CD1c-positive myeloid dendritic cell (primary cell): Measurements from ENCODE around the gene SAMD1.

ENCODE experiments used
- DNase-seq: peaks from one replicate; pipeline ENCODE4 v3.0.0-alpha.2; 2016; ENCODE audit errors: extremely low spot score

The SAMD1 gene

DNA sequence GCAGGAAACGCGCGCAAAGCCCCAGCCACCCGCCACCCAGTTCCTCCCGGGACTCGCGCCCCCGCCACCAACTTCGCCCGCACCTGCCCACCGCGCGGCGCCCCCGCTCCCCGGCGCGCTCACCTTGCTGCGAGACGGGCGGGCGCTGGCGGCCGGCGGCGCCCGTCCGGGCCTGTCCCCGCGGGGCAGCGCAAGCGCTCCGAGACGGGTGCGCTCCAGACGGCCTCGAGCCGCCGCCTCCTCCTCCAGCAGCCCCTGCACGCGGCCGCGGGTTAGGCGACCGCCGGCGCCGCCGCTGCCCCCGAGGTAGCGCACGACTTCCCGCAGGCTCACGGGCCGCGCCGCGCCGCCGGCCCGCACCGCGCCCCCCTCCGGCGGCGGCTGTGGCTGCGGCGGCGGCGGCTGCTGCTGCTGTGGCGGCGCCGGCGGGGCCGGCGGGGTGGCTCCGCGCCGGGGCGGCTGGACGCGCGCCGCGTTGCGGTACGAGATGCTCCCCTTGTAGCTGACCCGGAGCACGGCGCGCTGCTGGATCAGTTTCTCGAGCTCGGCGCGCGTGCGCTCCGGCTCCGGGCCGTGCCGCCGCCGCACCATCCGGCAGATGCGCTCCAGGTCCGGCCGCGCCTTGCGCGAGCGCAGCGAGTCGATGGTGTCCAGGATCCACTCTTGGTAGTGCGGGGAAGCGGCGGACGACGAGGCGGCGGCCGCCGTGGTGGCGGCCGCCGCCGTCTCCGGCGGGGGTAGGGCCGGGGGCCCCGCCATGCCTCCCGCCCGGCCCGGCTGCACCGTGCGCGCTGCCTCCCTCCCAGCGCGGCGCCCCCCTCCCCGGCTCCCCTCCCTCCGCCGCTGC lies 666 bp downstream of the SAMD1 start:
- DNase-seq = peak; percentile 67

DNA sequence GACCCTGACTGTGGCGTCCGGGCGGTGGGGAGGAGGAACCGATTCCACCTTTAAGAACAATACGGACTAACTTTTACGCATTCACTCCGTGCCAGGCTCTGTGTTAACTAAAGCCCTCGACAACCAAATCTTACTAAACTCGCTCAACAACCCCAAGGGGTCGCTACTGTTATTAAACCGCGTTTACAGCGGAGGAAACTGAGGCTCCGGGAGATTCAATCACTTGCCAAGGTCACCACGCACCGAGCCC lies 1.2 kb downstream of the SAMD1 start:
- DNase-seq = no peak

DNA sequence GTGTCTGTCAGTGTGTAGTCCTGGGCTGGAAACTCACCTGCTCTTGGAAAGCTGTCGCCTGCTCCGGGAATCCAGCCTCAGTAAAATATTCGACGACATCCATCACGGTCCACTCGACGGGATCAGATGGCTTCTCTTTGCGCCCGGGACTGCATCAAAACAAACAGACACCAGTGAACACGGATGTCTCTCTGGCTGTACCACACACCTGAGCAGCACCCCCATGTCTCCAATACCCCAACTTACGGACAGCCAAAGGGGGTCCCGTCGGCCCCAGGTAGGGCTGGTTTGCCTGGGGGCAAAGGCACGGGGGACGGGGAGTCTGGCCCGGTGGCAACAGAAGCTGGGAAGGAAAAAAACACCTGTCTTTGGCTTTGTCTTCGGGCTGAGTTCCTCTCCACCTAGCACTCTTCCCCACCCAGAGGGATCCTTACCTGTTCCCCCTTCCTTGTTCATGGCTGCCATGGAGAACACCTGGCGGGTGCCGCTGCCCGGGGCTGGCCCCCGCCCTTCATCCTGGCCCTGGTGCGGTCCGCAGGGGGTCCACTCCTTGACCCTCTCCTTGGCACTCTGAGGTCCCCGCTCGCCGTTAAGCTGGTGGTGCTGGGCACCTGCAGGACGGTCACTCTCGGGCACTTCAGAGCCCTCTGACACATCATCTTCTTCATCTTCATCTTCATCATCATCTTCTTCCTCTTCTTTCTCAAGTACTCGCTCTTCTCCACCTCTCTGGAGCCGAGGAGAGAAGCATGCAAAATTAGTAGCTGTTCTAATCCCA lies 1.7 kb downstream of the SAMD1 start:
- DNase-seq = no peak

DNA sequence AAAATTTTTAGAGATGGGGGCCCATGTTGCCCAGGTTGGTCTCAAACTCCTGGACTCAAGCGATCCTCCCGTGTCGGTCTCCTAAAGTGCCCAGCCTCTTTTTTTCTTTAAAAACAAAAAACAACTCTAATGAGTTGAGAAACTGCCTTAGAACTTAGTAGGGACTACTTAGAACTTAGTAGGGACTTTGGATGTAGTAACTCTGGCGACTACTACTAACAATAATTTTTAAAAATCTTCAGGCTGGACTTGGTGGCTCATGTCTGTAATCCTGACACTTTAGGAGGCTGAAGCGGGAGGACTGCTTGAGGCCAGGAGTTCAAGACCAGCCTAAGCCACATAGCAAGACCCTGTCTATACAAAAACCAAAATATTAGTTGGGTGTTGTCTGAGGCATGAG lies 4.5 kb downstream of the SAMD1 start:
- DNase-seq = no peak

DNA sequence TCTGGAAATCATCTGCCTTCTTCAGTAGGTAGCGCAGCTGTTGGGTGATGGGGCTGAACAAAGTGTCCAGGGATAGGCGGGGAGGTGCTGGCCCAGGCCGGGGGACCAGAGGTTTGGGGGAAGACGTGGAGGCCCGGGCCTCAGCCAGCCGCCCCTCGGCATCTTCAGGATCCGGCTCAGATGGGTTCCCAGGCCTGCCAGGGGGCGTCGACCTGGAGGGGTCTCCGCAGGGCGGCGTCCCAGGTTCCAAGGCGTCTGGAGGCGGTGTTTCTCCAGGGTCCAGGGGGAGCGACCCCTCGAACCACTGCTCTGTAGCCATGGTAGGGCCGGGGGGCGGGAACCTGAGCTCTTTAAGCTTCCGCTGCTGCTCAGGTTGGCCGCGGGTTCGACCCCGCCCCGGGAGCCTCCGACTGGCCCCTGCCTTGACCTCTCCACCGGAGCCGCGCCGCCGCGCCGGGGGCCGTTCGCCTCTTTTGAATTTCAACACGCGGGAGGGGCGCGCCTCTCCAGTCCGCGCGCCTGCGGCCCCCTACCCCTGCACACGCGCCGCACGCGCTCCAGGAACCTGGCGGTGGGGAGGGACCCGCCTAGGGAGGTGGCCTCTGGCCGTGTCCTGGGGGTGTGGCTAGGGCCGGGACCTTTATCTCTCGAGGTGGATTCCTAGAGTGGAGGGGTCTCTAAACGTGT lies 5.1 kb downstream of the SAMD1 start, which contains the start of gene C19orf67:
Gene C19orf67 (minus strand): TSS at position 475 of the 687 bp plus-strand sequence. CDS start 156 bp downstream, at position 319.
- no peak for DNase-seq

DNA sequence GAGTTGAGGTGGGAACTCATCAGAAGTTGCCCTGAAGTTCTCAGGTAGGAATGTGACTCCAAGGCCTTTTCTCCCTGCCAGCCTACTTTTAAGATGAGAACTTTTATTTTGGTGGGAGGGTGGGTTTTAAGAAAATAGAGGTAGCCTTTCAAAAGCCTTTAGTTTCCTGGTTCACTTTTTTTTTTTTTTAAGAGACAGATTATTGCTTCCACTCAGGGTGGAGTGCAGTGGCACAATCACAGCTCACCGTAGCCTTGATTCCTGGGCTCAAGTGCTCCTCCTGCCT lies 7.9 kb downstream of the SAMD1 start:
- no peak for DNase-seq

DNA sequence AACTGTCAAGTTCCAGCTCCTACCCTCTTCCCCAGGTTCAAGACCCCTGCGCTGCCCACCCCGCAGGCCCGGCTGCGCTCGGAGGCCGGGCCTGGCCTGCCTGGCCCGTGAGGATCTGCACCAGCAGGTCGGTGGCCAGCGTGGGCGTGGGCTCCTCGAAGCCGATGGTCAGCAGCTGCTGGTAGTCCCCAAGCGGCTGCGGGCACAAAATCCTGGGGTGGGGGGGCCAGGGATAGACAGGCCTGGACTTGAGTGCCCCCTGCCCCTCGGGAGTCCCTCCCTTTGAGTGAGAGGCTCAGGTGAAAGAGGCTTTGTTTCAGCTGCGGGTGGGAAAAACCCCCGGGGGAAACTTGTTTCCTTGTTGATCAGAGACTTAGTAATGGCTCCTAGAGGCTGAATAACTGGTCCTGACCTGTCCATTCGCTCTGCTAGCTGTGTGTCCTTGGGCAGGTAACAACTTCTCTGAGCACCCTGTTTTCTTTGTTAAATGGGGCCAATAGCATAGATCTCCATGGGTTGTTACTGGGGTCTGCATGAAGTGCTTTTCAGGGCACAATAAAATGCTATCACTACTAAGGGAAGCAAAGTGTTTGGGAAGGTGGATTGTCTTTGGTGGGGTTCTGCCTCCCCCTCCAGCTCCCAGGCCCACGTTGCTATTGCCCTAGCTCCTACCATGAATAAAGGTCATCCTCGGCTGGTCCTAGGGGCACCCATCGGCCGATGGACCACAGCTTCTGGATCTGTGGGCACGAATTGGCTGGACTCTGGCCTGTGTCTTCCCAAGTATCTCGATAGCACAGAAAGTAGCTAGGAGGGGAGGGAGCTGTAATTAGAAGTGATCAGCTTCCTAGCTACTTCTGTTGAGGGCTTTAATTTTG lies 8.5 kb downstream of the SAMD1 start:
- peak; percentile 58 for DNase-seq

DNA sequence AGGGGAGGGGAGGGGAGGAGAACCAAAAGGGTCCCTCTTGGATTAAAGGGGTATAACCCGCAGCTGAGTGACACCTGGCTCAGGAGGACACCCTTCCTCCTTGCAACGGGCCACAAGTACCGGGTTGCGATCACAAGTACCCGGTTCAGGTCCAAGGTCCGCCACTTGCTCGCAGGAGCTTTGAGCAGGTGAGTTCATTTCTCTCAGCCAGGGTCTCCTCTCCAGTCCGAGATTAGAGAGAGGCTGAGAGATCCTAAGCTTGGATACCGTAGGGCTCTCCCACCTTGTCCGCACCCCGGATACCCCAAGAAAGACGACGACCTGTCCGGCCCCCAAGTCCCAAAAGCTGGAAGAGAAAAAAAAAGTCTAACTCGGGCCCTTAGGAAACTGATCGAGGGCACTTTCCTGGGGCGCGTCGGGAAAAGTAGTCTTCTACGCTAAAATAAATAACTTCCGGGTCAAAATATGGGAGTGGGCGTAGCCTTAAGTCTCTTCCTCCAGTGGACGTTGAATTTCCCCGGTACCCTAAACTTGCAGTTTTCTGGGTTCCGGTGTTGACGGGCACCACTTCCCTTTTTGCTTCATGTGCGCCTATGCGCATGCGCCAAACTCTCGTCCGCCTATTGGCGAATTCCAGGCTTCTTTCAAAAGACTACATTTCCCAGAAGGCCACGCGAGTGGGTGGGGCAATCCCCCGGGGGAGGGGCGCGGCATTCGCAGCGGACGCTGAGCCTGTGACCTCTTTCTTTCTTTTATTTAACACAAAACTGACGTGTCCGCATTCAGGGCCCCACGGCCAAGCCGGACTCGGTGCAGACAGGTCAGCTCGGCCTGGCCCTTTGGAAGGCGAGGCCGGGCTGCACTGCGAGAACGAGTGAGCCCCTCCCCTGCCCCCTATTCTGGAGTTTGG lies 9.4 kb downstream of the SAMD1 start:
- peak; percentile 100 for DNase-seq

DNA sequence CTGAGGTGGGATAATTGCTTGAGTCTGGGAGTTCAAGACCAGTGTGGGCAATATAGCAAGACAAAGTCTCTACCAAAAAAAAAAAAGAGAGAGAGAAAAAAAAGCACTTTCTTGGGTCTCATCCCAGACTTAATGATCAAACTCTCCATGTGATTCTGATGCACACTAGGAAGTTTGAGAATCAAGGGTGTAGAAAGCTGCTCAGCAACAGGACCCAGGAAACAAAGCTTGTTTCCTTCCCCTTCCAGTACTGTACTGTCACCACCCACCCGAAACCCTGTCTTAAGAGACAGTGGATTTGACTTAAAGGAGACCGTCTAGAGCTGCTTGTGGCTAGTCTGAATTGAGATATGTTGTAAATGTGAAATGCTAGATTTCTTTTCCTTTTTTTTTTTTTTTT lies 12.1 kb downstream of the SAMD1 start:
- peak; percentile 76 for DNase-seq

DNA sequence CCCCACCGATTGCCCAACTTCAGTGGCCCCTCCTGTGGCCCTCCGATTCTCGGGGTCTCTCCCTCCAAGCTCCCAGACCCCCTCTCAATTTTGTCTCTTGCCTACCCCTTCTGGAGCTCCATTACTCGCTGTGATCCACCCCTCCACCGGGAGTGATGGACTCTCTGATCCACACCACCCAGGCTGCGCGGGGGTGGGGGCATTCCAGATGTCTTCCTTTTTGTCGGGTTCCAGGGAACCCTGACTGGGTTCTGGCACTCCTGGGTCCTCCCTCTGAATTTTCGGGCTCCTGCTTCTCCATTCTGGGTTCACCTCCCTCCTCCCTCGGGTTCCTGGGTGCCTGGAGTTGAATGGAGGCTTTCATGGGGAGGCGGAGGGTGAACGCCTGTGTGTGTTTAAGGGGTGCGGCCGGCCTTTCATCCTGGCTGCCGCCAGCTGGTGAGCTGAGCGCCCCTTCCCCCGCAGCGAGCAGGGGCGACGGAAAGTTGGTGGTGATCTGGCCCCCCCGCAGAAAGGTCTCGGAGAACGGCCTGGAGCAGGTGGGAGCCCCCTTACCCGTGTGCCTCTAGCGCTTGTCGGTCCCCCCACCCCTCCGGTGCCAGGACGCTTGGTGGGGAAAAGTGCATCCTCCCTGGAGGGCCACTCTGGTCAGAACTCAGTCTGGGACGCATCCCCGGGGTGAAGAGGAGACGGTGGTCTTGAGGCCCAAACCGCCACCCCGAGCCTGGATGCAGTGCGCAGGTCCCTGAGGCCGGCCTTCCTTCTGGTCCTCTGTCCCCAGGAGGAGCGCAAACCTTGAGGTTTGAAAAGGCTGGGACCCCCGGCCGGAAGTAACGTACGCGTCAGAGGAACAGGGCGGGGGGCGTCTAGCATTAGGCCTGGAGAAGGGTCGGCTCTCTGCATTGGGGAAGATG lies 16.4 kb downstream of the SAMD1 start:
- peak; percentile 63 for DNase-seq

DNA sequence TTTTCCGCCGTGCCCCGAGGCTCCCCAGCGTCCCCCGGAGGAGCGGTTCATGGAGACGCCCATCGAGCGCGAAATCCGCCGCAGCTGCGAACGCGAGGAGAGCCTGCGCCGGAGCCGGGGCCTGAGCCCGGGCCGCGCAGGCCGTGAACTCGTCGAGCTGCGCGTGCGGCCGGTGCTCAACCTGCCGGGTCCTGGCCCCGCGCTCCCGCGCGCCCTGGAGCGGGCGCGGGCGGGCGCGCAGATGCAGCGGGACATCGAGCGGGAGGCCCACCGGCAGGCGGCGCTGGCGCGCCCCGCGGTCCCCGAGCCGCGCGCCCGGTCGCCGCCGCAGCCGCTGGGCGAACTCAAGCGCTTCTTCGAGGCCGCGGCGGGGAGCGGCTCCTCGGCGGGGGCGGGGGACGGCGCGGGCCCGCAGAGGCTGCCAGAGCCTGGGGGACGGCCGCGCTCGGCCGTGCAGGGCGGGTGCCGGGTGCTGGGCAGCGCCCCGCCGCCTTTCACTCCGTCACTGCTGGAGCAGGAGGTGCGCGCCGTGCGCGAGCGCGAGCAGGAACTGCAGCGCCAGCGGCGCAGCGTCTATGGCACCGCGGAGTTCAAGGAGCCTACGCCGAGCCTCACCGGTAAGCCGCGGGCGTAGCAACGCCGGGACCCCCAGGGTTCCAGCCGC lies 17.2 kb downstream of the SAMD1 start:
- peak; percentile 88 for DNase-seq

DNA sequence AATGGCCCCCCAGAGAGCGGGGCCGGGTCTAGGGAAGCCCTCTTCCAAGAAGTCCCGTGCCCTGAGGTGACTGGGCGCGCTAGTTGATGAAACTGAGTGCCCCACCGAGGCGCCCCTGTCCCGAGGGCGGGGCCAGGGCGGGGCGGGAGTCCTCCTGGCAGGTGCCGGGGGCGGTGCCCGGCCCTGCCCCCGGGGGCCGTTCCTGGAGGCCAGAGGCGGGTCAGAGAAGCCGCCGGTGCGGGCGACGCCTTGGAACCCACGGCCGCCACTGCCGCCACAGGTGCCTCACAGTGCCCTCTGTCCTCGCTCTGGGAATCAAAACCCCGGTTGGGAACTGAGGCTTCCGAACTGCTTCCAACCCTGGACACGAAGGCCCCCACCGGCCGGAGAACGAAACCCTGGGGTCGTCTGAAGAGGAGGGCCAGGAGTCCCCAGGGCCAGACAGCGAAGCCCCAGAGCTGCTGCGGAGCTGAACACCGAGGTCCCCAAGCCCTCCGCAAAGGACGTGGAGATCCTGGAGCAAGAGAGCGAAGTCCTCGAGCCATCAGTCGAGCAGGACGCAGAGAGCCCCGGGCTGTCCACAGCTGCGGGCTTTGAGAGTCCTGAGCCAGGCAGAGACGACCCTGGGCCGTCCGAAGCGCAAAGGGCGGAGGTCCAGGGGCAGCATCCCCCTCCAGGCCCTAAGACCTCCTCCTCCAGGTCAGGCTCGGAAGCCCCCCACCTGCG lies 17.9 kb downstream of the SAMD1 start, which contains the start of gene MISP3:
Gene MISP3 (plus strand): TSS at position 252 of the 726 bp plus-strand sequence. CDS start 524 bp downstream, outside the sequence.
- peak; percentile 33 for DNase-seq

DNA sequence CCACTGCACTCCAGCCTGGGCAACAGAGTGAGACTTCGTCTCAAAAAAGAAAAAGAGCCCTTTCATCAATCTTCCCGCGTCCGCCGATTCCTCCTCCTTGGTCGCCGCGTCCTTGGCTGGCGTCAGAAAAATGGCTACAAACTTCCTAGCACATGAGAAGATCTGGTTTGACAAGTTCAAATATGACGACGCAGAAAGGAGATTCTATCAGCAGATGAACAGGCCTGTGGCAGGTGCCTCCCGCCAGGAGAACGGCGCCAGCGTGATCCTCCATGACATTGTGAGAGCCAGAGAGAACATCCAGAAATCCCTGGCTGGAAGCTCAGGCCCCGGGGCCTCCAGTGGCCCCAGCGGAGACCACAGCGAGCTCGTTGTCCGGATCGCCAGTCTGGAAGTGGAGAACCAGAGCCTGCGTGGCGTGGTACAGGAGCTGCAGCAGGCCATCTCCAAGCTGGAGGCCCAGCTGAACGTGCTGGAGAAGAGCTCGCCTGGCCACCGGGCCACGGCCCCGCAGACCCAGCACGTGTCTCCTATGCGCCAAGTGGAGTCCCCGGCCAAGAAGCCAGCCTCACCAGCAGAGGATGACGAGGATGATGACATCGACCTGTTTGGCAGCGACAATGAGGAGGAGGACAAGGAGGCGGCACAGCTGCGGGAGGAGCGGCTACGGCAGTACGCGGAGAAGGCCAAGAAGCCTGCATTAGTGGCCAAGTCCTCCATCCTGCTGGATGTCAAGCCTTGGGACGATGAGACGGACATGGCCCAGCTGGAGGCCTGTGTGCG lies 20.1 kb downstream of the SAMD1 start:
- no peak for DNase-seq

DNA sequence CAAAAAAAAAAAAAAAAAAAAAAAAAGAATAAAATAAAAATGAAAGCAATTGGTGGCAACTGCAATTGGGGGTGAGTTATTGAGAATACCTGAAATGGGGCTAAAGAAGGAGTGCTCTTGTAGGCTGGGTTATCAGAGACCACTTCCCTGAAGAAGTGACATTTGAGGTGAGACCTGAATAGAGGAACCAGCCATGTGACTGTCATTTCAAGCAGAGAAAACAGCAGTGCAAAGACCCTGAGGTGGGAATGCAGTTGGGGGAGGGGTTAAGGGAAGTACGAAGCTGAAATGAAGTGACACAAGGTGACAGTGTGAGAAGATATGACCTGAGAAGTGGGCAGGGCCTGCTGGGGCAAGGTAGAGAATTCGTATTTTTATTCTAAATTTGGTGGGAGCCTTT lies 24.4 kb downstream of the SAMD1 start:
- no peak for DNase-seq

DNA sequence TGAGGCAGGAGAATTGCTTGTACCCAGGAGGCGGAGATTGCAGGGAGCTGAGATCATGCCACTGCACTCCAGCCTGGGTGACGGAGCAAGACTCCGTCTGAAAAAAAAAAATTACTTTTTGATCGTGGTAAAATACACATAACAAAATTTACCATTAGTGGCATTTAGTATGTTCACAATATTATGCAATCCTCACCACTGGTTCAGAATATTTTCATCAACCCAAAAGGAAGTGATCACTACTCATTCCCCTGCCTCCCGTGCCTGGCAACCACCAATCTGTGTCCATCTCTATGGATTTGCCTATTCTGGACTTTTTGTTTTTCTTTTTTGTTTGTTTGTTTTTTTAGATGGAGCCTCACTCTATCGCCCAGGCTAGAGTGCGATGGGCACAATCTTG lies 27.4 kb downstream of the SAMD1 start:
- peak; percentile 46 for DNase-seq

DNA sequence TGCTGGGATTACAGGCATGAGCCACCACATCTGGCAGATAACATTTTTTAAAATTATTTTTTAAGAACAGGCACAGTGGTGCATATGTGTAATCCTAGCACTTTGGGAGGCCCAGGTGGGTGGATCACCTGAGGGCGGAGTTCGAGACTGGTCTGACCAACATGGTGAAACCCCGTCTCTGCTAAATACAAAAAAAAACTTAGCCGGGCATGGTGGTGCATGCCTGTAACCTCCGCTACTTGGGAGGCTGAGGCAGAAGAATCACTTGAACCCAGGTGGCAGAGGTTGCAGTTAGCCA lies 28.0 kb downstream of the SAMD1 start:
- no peak for DNase-seq

DNA sequence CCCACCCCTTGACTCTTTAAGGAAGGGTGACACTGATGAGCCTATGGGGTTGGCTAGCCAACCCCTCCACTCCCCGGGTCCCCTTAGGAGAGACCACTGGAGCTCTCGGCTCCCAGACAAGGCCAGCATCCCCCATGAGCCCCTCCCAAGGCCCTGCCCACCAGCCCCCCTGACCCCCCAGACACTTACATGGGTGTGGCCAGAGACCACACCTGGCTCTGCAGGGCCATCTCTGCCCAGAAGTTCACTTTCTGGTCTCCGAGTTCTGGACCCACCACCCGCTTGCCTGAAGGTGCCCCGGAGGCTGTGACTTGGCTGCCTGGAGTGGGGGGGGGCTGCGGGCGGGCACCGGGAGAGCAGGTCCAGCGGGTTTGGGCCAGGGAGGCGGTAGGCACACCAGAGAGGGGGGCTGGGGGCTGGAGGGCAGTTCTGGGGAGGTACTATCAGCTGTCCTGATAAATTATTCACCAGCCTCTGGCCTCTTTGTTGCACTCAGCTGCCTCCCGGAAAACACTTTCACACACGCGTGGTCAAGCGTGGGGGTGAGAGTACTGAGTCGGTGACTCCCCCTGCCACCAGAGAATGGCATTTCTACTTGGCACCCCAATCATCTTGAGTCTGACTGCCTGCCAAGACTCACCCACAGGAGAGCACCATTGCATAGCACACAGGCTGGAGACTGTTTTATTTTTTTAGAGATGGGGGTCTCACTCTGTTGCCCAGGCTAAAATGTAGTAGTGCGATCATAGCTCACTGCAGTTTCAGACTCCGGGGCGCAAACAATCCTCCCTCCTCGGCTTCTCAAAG lies 28.6 kb downstream of the SAMD1 start, which contains the start of gene PALM3:
Gene PALM3 (minus strand): TSS at position 326 of the 807 bp plus-strand sequence. CDS start 96 bp downstream, at position 230.
- no peak for DNase-seq
